Measurements from ENCODE around the gene ATP6AP1. TPM values are rescaled to one million over a fixed set of nuclear protein-coding genes. Genes with fewer than 3 reads are reported as not detected.

ATP6AP1 gene
- total and polyA plus RNA-seq, 9 of the 15 experiments (the other 6 are each of a cell fraction or from before 2014, with no cell fraction given), result 8.3 to 90.5 (median 52.9) TPM

- TF ChIP-seq E2F8 (IDR thresholded peaks at IDR 0.05; ENCODE audit: low read depth, partially characterized antibody), result peak; percentile 22
- TF ChIP-seq ATF7 (IDR thresholded peaks at IDR 0.05), result peak; percentile 50; the same call in 1 of the 2 replicates
- peak; percentile 54; the same call in 1 of the 2 replicates for TF ChIP-seq NFE2L1 (tag; IDR thresholded peaks at IDR 0.05; ENCODE audit: borderline replicate concordance, low read depth)
- TF ChIP-seq NCOR1 (IDR thresholded peaks at IDR 0.05), result peak; percentile 57
- TF ChIP-seq, protein P1, sequence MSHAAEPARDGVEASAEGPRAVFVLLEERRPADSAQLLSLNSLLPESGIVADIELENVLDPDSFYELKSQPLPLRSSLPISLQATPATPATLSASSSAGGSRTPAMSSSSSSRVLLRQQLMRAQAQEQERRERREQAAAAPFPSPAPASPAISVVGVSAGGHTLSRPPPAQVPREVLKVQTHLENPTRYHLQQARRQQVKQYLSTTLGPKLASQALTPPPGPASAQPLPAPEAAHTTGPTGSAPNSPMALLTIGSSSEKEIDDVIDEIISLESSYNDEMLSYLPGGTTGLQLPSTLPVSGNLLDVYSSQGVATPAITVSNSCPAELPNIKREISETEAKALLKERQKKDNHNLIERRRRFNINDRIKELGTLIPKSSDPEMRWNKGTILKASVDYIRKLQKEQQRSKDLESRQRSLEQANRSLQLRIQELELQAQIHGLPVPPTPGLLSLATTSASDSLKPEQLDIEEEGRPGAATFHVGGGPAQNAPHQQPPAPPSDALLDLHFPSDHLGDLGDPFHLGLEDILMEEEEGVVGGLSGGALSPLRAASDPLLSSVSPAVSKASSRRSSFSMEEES (CRISPR knock-in tag; IDR thresholded peaks at IDR 0.05), result no peak
- no peak for TF ChIP-seq PHB (CRISPR knock-in tag; IDR thresholded peaks at IDR 0.05)
- peak; percentile 80 for TF ChIP-seq DPF2 (IDR thresholded peaks at IDR 0.05)
- TF ChIP-seq ETV5 (CRISPR knock-in tag; IDR thresholded peaks at IDR 0.05; ENCODE audit: low read depth), result 0 out of 2 replicates have a peak, but pooled peaks have one; percentile 46
- peak; percentile 66 for TF ChIP-seq JUN (IDR thresholded peaks at IDR 0.05; ENCODE audit: borderline replicate concordance, low read depth, low read length)
- no peak for TF ChIP-seq JUN (CRISPR knock-in tag; IDR thresholded peaks at IDR 0.05; ENCODE audit: borderline replicate concordance)
- peak; percentile 71 for TF ChIP-seq POLR2A (conservative IDR thresholded peaks at IDR 0.05)
- peak; percentile 57; the same call in 1 of the 2 replicates for TF ChIP-seq SP1 (CRISPR knock-in tag; IDR thresholded peaks at IDR 0.05)
- TF ChIP-seq PKNOX1 (IDR thresholded peaks at IDR 0.05), result peak; percentile 56; the same call in 1 of the 2 replicates
- peak; percentile 32 for TF ChIP-seq TAF9B (IDR thresholded peaks at IDR 0.05; ENCODE audit: partially characterized antibody)
- 0 out of 2 replicates have a peak, but pooled peaks have one; percentile 26 for TF ChIP-seq FOXK1 (CRISPR knock-in tag; IDR thresholded peaks at IDR 0.05; ENCODE audit: borderline replicate concordance)
- 0 out of 2 replicates have a peak, but pooled peaks have one; percentile 21 for TF ChIP-seq ZKSCAN8 (CRISPR knock-in tag; IDR thresholded peaks at IDR 0.05)
- TF ChIP-seq ZNF140 (CRISPR knock-in tag; IDR thresholded peaks at IDR 0.05), result no peak
- TF ChIP-seq, protein P2, sequence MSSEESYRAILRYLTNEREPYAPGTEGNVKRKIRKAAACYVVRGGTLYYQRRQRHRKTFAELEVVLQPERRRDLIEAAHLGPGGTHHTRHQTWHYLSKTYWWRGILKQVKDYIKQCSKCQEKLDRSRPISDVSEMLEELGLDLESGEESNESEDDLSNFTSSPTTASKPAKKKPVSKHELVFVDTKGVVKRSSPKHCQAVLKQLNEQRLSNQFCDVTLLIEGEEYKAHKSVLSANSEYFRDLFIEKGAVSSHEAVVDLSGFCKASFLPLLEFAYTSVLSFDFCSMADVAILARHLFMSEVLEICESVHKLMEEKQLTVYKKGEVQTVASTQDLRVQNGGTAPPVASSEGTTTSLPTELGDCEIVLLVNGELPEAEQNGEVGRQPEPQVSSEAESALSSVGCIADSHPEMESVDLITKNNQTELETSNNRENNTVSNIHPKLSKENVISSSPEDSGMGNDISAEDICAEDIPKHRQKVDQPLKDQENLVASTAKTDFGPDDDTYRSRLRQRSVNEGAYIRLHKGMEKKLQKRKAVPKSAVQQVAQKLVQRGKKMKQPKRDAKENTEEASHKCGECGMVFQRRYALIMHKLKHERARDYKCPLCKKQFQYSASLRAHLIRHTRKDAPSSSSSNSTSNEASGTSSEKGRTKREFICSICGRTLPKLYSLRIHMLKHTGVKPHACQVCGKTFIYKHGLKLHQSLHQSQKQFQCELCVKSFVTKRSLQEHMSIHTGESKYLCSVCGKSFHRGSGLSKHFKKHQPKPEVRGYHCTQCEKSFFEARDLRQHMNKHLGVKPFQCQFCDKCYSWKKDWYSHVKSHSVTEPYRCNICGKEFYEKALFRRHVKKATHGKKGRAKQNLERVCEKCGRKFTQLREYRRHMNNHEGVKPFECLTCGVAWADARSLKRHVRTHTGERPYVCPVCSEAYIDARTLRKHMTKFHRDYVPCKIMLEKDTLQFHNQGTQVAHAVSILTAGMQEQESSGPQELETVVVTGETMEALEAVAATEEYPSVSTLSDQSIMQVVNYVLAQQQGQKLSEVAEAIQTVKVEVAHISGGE (CRISPR knock-in tag; IDR thresholded peaks at IDR 0.05), result peak in 1 of 3 experiments; percentile 21; a peak in 1 of 6 replicates
Measured at GRCh38 chrX:154484255-154485149, 56.0 kb downstream of the ATP6AP1 start (continued).

Data from K562 (cell line).